K562 (cell line): ENCODE measurements around the gene SCYGR2.

Experiments used
- BRCA1 ChIP-seq, 2 experiments: fragments of 450-650 bp in 1 of 2; sonication (generic) in 1 of 2; formaldehyde crosslinking in 1 of 2; IDR thresholded peaks; 2 replicates each; pipeline versions ENCODE4 v1.5.0 to v1.6.1; 2017 to 2020; ENCODE audit warnings: mild to moderate bottlenecking in 1 of 2, missing genetic modification reagents in 1 of 2
- CBFA2T3 ChIP-seq: fragments of 450-650 bp; IDR thresholded peaks from 2 replicates; pipeline ENCODE4 v1.6.1; 2017
- E2F4 ChIP-seq: sonication (generic); formaldehyde crosslinking; IDR thresholded peaks from 2 replicates; pipeline ENCODE4 v1.8.0; 2022; ENCODE audit warnings: mild to moderate bottlenecking, low read depth, missing genetic modification reagents
- FIP1L1 ChIP-seq: fragments of 200-400 bp; formaldehyde crosslinking; IDR thresholded peaks from 2 replicates; pipeline ENCODE4 v1.6.1; 2018; ENCODE audit warnings: mild to moderate bottlenecking, low read depth, low read length; ENCODE audit not compliant: poor library complexity, severe bottlenecking
- POLR2A ChIP-seq: fragments of 450-650 bp; conservative IDR thresholded peaks from 2 replicates; pipeline ENCODE4 v1.6.1; 2016
- SPI1 ChIP-seq: IDR thresholded peaks from 2 replicates; pipeline ENCODE4 v1.6.1; 2011; ENCODE audit warnings: low read depth, low read length, control low read depth, borderline replicate concordance
- ZNF133 ChIP-seq: fragments of 250-450 bp; sonication (Bioruptor Pico); IDR thresholded peaks from 2 replicates; pipeline ENCODE4 v1.4.0; 2020; ENCODE audit warnings: mild to moderate bottlenecking
- ZNF707 ChIP-seq: fragments of 250-450 bp; sonication (Bioruptor Pico); conservative IDR thresholded peaks from 2 replicates; pipeline ENCODE4 v1.8.0; 2022; ENCODE audit warnings: inconsistent platforms, mild to moderate bottlenecking, moderate library complexity

- TF ChIP-seq BRCA1 (IDR thresholded peaks at IDR 0.05) (no peak), BRCA1 (CRISPR knock-in tag; IDR thresholded peaks at IDR 0.05) (no peak), POLR2A (no peak), ZNF133 (CRISPR knock-in tag) (no peak), SPI1 (no peak), FIP1L1 (no peak), CBFA2T3 (no peak), E2F4 (CRISPR knock-in tag) (no peak), ZNF707 (no peak)
Observed at GRCh38 chr2:227551836-227552235, 46.9 kb upstream of the SCYGR2 start.
